Tibial nerve (tissue), 4 donors: ENCODE results near the gene ATP8A2. TPM values are rescaled to one million over a fixed set of nuclear protein-coding genes. Genes with fewer than 3 reads are reported as not detected.

Source experiments
- DNase-seq, 2 donors: peaks; one replicate each; pipeline ENCODE4 v3.0.0-alpha.2; 2019; ENCODE audit warnings: low spot score in 2 of 2
- H3K27ac ChIP-seq, 4 donors: fragments of 200-600 bp; sonication (generic) in 3 of 4; one replicate each; pipeline ENCODE4 v1.5.1; 2017 to 2019; ENCODE audit warnings: mild to moderate bottlenecking in 1 of 4
- H3K27me3 ChIP-seq, 2 donors: fragments of 200-600 bp; sonication (generic) in 1 of 2; one replicate each; pipeline versions ENCODE4 v1.5.1 to v1.6.0; 2017 to 2019
- H3K36me3 ChIP-seq, 3 donors: fragments of 200-600 bp; sonication (generic); one replicate each; pipeline ENCODE4 v1.5.1; 2018 to 2019
- H3K4me1 ChIP-seq, 4 donors: fragments of 200-600 bp; sonication (generic) in 3 of 4; one replicate each; pipeline ENCODE4 v1.5.1; 2017 to 2019
- H3K4me3 ChIP-seq, 4 donors: fragments of 200-600 bp; sonication (generic) in 3 of 4; one replicate each; pipeline ENCODE4 v1.5.1; 2017 to 2019; ENCODE audit warnings: mild to moderate bottlenecking in 1 of 4, moderate library complexity in 1 of 4
- H3K9me3 ChIP-seq, 4 donors: fragments of 200-600 bp; sonication (generic) in 3 of 4; one replicate each; pipeline ENCODE4 v1.5.1; 2017 to 2019
- EP300 ChIP-seq, 2 donors: sonication (generic); formaldehyde crosslinking; IDR thresholded peaks; one replicate each; pipeline ENCODE4 v1.6.1; 2017; ENCODE audit warnings: antibody characterized with exemption in 2 of 2, mild to moderate bottlenecking in 1 of 2
- POLR2A ChIP-seq, 2 donors: fragments of 450-650 bp; IDR thresholded peaks; one replicate each; pipeline ENCODE4 v1.6.1; 2017; ENCODE audit warnings: antibody characterized with exemption in 2 of 2, mild to moderate bottlenecking in 2 of 2, moderate library complexity in 2 of 2
- WGBS, 2 donors: methylation state at CpG; one replicate each; pipeline ENCODE4 v1.1.5; 2018; 5-methylcytosine and 5-hydroxymethylcytosine counted together
- total RNA-seq, 4 donors: library from RNA; depleted of rRNA; stranded (reverse); fragments of >200 nt; gene quantifications; one replicate each; pipeline ENCODE4 v1.1.0, GENCODE V29; 2016
- TF ChIP-seq, protein P1 (sequence below), 5 experiments: fragments of 200-600 bp in 3 of 5; fragments of 450-650 bp in 2 of 5; sonication (generic) in 3 of 5; IDR thresholded peaks; one replicate each; pipeline ENCODE4 v1.5.1; 2016 to 2019; ENCODE audit warnings: antibody characterized with exemption in 5 of 5, mild to moderate bottlenecking in 3 of 5, moderate library complexity in 2 of 5

The ATP8A2 gene
- total RNA-seq, 4 donors from 2014 or later, result 0.30 to 1.7 (median 0.61) TPM

DNA sequence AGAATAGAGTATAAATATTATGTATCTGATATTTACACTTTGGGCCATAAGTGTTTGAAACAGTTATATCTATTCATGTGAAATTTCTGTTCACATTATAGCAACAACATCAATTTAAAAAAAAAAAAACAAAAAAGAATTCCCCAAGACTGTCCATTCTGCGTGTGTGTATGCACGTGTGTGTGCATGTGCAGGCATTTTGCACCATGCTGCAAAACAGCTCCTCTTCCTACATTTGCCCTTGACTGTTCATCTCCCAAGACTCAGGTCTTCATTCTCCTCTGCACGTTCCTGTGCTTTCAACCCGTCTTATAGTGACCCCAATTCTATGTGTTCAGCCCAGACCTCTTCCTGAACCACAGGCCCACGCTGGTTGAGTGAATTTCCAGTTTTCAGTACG lies 530.7 kb downstream of the ATP8A2 start:
- no peaks in the 10 kb centered on the region for H3K9me3 ChIP-seq
- H3K27me3 ChIP-seq, result no peaks in the 10 kb centered on the region
- H3K27ac ChIP-seq, result no peak overlapping the region
- DNase-seq, result no peak
- no peaks in the 10 kb centered on the region for H3K36me3 ChIP-seq
- H3K4me3 ChIP-seq, result no peak overlapping the region
- TF ChIP-seq EP300 (IDR thresholded peaks at IDR 0.05), result no peak
- TF ChIP-seq POLR2A (IDR thresholded peaks at IDR 0.05), result no peak
- TF ChIP-seq, protein P1, sequence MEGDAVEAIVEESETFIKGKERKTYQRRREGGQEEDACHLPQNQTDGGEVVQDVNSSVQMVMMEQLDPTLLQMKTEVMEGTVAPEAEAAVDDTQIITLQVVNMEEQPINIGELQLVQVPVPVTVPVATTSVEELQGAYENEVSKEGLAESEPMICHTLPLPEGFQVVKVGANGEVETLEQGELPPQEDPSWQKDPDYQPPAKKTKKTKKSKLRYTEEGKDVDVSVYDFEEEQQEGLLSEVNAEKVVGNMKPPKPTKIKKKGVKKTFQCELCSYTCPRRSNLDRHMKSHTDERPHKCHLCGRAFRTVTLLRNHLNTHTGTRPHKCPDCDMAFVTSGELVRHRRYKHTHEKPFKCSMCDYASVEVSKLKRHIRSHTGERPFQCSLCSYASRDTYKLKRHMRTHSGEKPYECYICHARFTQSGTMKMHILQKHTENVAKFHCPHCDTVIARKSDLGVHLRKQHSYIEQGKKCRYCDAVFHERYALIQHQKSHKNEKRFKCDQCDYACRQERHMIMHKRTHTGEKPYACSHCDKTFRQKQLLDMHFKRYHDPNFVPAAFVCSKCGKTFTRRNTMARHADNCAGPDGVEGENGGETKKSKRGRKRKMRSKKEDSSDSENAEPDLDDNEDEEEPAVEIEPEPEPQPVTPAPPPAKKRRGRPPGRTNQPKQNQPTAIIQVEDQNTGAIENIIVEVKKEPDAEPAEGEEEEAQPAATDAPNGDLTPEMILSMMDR (IDR thresholded peaks at IDR 0.05), result no peak
- WGBS, 2 donors, result 78 to 83% methylated on average over 6 of the region's 6 CpGs
- H3K4me1 ChIP-seq, result no peaks in the 10 kb centered on the region

DNA sequence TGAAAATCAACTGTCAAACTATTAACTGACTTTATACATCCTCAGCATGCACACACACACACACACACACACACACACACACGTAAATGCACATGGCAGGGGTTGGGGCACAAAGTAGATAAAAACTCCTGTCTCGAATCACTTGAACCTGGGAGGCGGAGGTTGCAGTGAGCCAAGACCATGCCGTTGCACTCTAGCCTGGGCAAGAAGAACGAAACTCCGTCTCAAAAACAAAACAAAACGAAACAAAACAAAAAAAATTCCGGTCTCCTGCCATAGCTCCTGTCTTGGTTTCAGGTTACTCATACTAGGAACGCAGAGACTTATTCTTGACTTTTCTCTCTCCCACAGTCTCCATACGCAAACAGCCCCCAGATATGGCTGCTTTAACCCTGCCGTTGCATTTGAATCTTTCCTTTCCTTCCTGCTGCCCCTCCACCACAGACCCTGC lies 531.1 kb downstream of the ATP8A2 start:
- Histone ChIP-seq H3K9me3 (no peaks in the 10 kb centered on the region), H3K27ac (no peak overlapping the region), H3K4me3 (no peak overlapping the region), H3K27me3 (no peaks in the 10 kb centered on the region), H3K36me3 (no peaks in the 10 kb centered on the region), H3K4me1 (no peaks in the 10 kb centered on the region)
- 86 to 89% methylated on average over 11 of the region's 11 CpGs for WGBS, 2 donors
- DNase-seq, result no peak
- TF ChIP-seq EP300 (IDR thresholded peaks at IDR 0.05) (no peak), POLR2A (IDR thresholded peaks at IDR 0.05) (no peak)
- TF ChIP-seq, protein P1 (IDR thresholded peaks at IDR 0.05), result no peak

DNA sequence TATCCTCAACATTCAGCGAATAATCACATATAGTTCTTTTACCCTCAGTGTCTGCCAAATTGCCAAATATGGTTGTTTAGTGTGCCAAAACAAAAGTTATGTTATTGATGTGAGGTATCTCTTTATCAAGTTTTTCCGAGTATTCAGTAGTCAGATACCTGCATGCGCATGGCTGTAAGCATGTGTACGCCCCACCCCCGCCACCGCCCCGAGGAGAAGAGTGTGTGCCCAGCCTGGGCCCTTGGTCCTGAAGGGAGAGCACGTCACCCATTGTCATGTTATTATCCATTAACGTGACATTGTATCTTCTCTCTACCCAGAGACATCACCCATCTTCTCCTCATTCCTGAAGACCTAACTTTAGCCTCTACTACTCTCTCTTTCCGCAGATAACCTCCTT lies 533.1 kb downstream of the ATP8A2 start:
- DNase-seq, result no peak
- WGBS, 2 donors, result 95 to 96% methylated on average over 10 of the region's 10 CpGs
- Histone ChIP-seq H3K36me3 (no peaks in the 10 kb centered on the region), H3K9me3 (no peaks in the 10 kb centered on the region), H3K27ac (no peak overlapping the region), H3K27me3 (no peaks in the 10 kb centered on the region), H3K4me3 (no peak overlapping the region), H3K4me1 (no peaks in the 10 kb centered on the region)
- TF ChIP-seq POLR2A (IDR thresholded peaks at IDR 0.05) (no peak), EP300 (IDR thresholded peaks at IDR 0.05) (no peak)
- TF ChIP-seq, protein P1 (IDR thresholded peaks at IDR 0.05), result no peak

DNA sequence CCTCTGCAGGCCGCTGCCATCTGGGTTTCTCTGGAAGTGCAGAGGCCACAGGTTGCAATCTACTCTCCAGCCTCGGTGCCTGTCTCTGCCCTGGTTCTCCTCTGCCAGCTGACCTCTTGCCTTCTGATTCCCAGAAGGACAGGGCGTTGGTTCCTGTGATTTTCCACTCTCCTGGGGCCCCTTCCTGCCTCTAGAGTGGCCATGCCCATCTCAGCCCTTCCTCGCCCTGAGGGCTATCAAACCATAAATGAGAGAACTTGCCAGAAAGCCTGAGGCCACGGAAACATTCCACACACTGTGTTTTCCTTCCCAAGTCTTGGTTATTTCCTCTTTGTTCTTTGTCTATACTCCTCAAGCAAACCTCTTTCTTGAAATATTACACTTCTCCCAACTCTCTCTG lies 533.8 kb downstream of the ATP8A2 start:
- Histone ChIP-seq H3K36me3 (no peaks in the 10 kb centered on the region), H3K4me1 (no peaks in the 10 kb centered on the region), H3K27ac (no peak overlapping the region), H3K9me3 (no peaks in the 10 kb centered on the region), H3K4me3 (no peak overlapping the region), H3K27me3 (no peaks in the 10 kb centered on the region)
- no peak for DNase-seq
- WGBS, 2 donors, result 51 to 55% methylated on average over 5 of the region's 5 CpGs
- TF ChIP-seq EP300 (IDR thresholded peaks at IDR 0.05) (no peak), POLR2A (IDR thresholded peaks at IDR 0.05) (no peak)
- TF ChIP-seq, protein P1 (IDR thresholded peaks at IDR 0.05), result no peak

DNA sequence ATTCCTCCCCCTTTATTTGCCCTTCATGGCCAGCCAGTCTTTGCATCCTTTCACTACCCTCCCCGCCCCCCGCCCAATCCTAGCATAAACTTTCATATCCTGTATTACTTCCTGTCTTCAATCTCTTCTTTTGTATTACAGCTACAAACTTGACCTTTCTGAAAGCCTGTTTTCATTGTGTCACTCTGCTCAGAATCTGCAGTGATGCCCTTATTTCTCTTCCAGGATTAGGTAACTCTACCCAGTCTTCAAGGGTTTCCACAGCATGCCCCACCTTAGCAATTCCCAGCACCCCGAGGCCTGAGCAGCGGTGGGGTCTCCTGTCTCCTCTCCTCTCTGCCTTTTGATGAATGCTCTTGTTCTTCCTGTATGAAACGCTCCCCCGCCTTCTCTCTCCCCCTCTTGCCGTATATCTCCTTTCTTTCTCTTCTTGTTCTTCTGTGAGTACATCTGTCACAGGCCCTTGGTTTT lies 534.5 kb downstream of the ATP8A2 start:
- no peaks in the 10 kb centered on the region for H3K27me3 ChIP-seq
- no peak for DNase-seq
- 49 to 55% methylated on average over 7 of the region's 7 CpGs for WGBS, 2 donors
- H3K4me1 ChIP-seq, result no peaks in the 10 kb centered on the region
- H3K9me3 ChIP-seq, result no peaks in the 10 kb centered on the region
- no peaks in the 10 kb centered on the region for H3K36me3 ChIP-seq
- H3K4me3 ChIP-seq, result no peak overlapping the region
- H3K27ac ChIP-seq, result no peak overlapping the region
- TF ChIP-seq EP300 (IDR thresholded peaks at IDR 0.05) (no peak), POLR2A (IDR thresholded peaks at IDR 0.05) (no peak)
- TF ChIP-seq, protein P1 (IDR thresholded peaks at IDR 0.05), result no peak
